Activated naive CD4-positive, alpha-beta T cell treated with anti-CD3 and anti-CD28 coated beads, Interleukin-2, amount 10 ng/mL, durations not matched to agents 7 days and 5 days (primary cell): ENCODE measurements around the gene PFDN2.
"Not testable (repeated sequence)": the region's sequence is repeated elsewhere in the genome, so short reads cannot be mapped to it uniquely, and the experiment has no call there.

Source experiments
- CTCF ChIA-PET: fragments of 350-600 bp; sonication (Branson Sonifier 250); formaldehyde crosslinking; loops from one replicate; lab custom pipeline; 2021; ENCODE audit warnings: antibody characterized with exemption; lab: Charles Lee
- DNase-seq: peaks from one replicate; pipeline ENCODE4 v3.0.0-alpha.2; 2020
- H3K27ac Mint-ChIP-seq: one replicate; pipeline ENCODE4 v1.8.0; 2021; ENCODE audit warnings: mild to moderate bottlenecking, moderate library complexity, mixed read lengths
- H3K27me3 Mint-ChIP-seq: one replicate; pipeline ENCODE4 v1.8.0; 2021; ENCODE audit warnings: mild to moderate bottlenecking, mixed read lengths
- H3K36me3 Mint-ChIP-seq: one replicate; pipeline ENCODE4 v1.8.0; 2021; ENCODE audit warnings: mixed read lengths
- H3K4me1 Mint-ChIP-seq: one replicate; pipeline ENCODE4 v1.8.0; 2021; ENCODE audit warnings: mixed read lengths
- H3K4me3 Mint-ChIP-seq: one replicate; pipeline ENCODE4 v1.8.0; 2021; ENCODE audit warnings: mild to moderate bottlenecking, moderate library complexity, mixed read lengths
- H3K9me3 Mint-ChIP-seq: one replicate; pipeline ENCODE4 v1.8.0; 2021; ENCODE audit warnings: mixed read lengths

PFDN2 gene

DNA sequence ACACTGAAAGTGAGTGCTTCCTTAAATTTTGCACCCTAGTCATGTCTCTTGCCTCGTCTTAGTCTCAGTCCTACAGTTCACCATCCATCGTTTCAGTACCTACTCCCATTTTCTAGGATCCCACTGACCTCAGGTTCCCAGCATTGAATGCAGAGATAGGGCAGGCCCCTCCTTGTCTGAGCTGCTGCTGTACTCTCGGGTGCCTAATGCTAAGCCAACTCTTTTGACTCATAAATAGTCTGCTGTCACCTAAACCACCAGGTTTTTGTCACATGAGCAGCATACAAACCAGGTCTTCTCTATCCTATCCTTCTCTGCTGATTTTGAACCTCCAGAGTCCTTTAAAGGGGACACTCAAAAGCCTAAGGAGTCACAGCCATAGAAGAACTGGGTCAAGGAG, 51.1 kb downstream of the PFDN2 start:
- CTCF ChIA-PET, result interaction anchor here (0.7 kb wide), 1 partner anchor 12 kb away, joined by 4 read pairs; no protein-coding TSS in a partner anchor

DNA sequence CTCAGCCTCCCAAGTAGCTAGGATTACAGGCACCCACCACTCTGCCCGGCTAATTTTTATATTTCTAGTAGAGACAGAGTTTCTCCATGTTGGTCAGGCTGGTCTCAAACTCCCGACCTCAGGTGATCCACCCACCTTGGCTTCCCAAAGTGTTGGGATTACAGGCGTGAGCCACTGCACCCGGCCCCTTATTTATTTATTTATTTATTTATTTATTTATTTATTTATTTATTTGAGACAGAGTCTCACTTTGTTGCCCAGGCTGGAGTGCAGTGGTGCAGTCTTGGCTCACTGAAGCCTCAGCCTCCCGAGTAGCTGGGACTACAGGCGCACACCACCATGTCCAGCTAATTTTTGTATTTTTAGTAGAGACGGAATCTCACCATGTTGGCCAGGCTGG, 52.2 kb downstream of the PFDN2 start:
- H3K27ac Mint-ChIP-seq, DNase-seq, H3K27me3 Mint-ChIP-seq, H3K9me3 Mint-ChIP-seq: not testable (repeated sequence)
- peaks cover 56% of the 10 kb centered on the region for H3K36me3 Mint-ChIP-seq
- H3K4me1 Mint-ChIP-seq, result peaks cover 73% of the 10 kb centered on the region
- CTCF ChIA-PET, result interaction anchor here (0.7 to 1.2 kb wide), 2 partner anchors 24 to 32 kb away, joined by 3 to 4 read pairs; no protein-coding TSS in a partner anchor
- H3K4me3 Mint-ChIP-seq, result peak overlapping the region; percentile 26

More for the DNA sequence above, 51.1 kb downstream of the PFDN2 start:
- Mint-ChIP-seq H3K27me3 (no peaks in the 10 kb centered on the region), H3K27ac (peak overlapping the region; percentile 99), H3K4me1 (peaks cover 75% of the 10 kb centered on the region), H3K9me3 (no peaks in the 10 kb centered on the region), H3K36me3 (peaks cover 56% of the 10 kb centered on the region), H3K4me3 (peak overlapping the region; percentile 97)
- DNase-seq, result peak; percentile 38

DNA sequence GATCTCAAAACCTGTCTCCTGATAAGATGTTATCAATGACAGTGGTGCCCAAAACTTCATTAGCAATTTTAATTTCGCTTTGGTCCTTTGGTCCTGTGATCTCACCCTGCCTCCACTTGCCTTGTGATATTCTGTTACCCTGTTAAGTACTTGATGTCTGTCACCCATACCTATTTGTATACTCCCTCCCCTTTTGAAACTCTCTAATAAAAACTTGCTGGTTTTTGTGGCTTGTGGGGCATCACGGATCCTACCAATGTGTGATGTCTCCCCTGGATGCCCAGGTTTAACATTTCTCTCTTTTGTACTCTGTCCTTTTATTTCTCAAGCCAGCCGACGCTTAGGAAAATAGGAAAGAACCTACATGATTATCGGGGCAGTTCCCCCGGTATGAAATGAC, 53.9 kb downstream of the PFDN2 start:
- Mint-ChIP-seq H3K4me1 (peaks cover 77% of the 10 kb centered on the region), H3K27ac (peak overlapping the region; percentile 71), H3K36me3 (peaks cover 62% of the 10 kb centered on the region), H3K4me3 (peak overlapping the region; percentile 50)
- H3K9me3 Mint-ChIP-seq, CTCF ChIA-PET, DNase-seq, H3K27me3 Mint-ChIP-seq: not testable (repeated sequence)

DNA sequence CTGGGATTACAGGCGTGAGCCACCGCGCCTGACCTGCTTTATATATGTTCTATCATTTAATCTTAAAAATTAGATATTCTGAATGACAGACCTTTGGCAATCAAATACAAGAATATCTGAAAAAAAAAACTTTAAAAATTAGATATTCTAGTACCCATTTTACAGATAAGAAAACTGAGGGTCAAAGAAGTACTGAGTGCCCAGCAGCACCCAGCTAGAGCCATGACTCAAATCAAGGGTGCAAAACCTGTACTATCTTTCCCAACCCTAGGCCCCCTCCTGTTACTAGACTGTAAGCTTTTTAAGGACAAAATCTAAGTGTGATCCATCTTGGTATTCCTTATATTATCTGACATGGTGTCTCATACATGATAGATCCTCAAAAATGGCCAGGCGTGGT, 56.4 kb downstream of the PFDN2 start:
- DNase-seq, result no peak
- H3K36me3 Mint-ChIP-seq, result peaks cover 52% of the 10 kb centered on the region
- H3K27ac Mint-ChIP-seq, result no peak overlapping the region
- no peak overlapping the region for H3K4me3 Mint-ChIP-seq
- no peaks in the 10 kb centered on the region for H3K27me3 Mint-ChIP-seq
- peaks cover 68% of the 10 kb centered on the region for H3K4me1 Mint-ChIP-seq
- CTCF ChIA-PET, result interaction anchor here (1.5 to 3.2 kb wide), 2 partner anchors 10 to 36 kb away, joined by 4 to 19 read pairs; partner anchors contain the start of gene KLHDC9
- H3K9me3 Mint-ChIP-seq, result no peaks in the 10 kb centered on the region

DNA sequence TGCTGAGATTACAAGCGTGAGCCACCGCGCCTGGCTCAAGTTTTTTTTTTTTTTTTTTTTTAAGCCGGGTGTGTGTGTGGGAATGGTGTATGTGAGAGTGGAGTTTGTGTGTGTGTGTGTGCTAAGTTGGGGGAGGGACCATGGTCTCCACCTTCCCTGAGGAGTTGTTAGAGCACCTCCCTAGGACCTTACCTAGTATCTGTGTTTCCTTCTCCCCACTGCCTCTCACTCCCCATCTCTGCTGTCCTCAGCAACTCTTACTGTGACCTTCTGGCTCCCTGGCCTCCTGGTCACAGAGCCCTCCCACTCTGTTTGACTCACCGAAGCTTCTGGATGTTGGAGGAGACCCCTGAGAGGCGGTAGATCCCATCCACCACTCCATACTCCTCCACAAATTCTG, 58.5 kb downstream of the PFDN2 start:
- H3K27me3 Mint-ChIP-seq, result no peaks in the 10 kb centered on the region
- no peak overlapping the region for H3K4me3 Mint-ChIP-seq
- DNase-seq, result no peak
- no peaks in the 10 kb centered on the region for H3K9me3 Mint-ChIP-seq
- H3K36me3 Mint-ChIP-seq, result peaks cover 57% of the 10 kb centered on the region
- H3K27ac Mint-ChIP-seq, result peak overlapping the region; percentile 46
- H3K4me1 Mint-ChIP-seq, result peaks cover 58% of the 10 kb centered on the region
- CTCF ChIA-PET, result interaction anchor here (2.0 to 3.2 kb wide), 2 partner anchors 38 to 61 kb away, joined by 5 to 19 read pairs; partner anchors contain the start of gene KLHDC9

DNA sequence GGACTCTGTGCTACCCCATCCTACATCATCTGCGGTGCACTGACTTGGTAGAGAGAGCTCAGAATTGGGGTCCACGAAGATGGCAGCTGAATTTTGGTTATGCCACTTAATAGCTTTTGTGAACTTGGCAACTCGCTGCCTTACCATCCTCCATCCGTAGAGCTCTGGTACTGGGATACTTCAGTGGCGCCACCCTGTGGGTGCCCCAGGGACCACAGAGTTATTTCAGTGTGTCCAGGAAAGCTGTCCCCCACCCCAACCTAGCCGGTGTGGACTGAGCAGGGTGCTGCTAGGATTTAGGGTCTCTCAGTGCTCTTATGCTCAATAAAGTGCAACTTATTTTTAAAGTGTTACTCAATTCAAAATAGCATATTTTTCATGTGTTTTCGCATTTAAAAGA, 63.0 kb downstream of the PFDN2 start:
- Mint-ChIP-seq H3K36me3 (peaks cover 66% of the 10 kb centered on the region), H3K9me3 (no peaks in the 10 kb centered on the region), H3K27ac (no peak overlapping the region), H3K27me3 (no peaks in the 10 kb centered on the region), H3K4me1 (peaks cover 21% of the 10 kb centered on the region), H3K4me3 (no peak overlapping the region)
- CTCF ChIA-PET, result interaction anchor here (1.0 to 2.3 kb wide), 6 partner anchors 10 to 42 kb away, joined by 3 to 10 read pairs (median 4); partner anchors contain the start of gene KLHDC9
- no peak for DNase-seq

DNA sequence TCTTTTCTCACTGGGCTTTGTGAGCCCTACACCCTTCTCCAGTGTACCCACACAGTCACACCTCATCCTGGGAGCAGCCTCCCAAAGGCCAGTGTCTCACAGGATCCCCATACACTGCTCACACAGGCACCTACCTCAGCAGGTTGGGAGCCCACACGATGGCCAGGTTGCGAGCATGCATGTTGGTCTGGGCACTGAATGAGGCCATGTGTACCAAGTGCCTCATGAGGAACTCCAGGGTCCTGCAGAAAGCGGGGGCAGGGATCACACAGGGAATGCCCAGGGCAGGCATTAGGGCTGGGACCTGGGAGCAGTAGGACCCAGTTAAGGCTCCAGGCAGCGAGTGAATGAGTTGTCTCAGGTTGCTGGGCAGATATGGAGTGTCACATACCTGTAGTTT, 63.6 kb downstream of the PFDN2 start:
- Mint-ChIP-seq H3K4me1 (peaks cover 17% of the 10 kb centered on the region), H3K4me3 (no peak overlapping the region), H3K9me3 (no peaks in the 10 kb centered on the region), H3K27ac (no peak overlapping the region), H3K27me3 (no peaks in the 10 kb centered on the region), H3K36me3 (peaks cover 66% of the 10 kb centered on the region)
- CTCF ChIA-PET, result interaction anchor here (1.0 to 2.3 kb wide), 5 partner anchors 9 to 43 kb away, joined by 3 to 10 read pairs (median 4); partner anchors contain the start of gene KLHDC9
- no peak for DNase-seq

DNA sequence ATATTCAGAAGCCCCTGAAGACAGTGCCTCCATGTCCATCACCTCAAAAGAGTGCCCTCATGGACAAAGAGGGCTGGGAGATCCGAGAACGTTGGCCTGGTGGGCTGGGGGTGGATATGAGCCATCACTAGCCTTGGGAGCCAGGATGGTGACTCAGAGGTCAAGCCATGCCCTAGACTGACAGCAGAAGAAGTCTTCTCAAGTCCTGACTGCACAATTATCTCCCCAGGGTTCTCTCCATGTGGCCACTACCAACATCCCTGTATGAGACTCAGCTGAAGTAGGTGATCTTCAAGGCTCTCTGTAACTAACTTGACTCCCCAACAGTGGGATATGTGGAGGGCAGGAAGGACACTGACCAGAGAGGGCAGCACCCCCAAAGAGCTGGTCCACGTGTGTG, 64.9 kb downstream of the PFDN2 start:
- H3K27ac Mint-ChIP-seq, result no peak overlapping the region
- H3K4me1 Mint-ChIP-seq, result peaks cover 23% of the 10 kb centered on the region
- DNase-seq, result no peak
- H3K9me3 Mint-ChIP-seq, result no peaks in the 10 kb centered on the region
- CTCF ChIA-PET, result no interaction called here
- H3K36me3 Mint-ChIP-seq, result peaks cover 76% of the 10 kb centered on the region
- H3K27me3 Mint-ChIP-seq, result no peaks in the 10 kb centered on the region
- H3K4me3 Mint-ChIP-seq, result no peak overlapping the region

DNA sequence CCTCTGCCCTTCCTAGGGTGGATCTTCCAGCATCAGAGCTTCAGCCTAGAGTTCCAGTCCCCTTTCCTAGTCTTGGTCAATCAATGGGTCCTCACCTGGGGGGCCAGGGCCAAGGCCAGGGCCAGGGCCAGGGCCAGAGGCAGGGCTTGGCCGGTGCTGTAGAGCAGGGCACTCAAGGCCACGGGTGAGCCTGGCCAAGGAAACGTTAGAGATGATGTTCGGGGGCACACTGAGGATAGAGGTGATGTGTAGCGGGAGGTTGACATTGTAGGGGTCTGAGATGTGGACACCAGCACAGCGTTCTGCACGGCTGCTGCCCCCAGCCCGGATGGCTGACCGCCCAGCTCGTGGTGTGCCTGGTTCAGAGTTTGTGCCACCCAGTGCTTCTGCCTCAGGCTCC, 66.6 kb downstream of the PFDN2 start:
- Mint-ChIP-seq H3K27me3 (no peaks in the 10 kb centered on the region), H3K27ac (no peak overlapping the region), H3K4me3 (no peak overlapping the region), H3K4me1 (peaks cover 28% of the 10 kb centered on the region), H3K9me3 (no peaks in the 10 kb centered on the region), H3K36me3 (peaks cover 78% of the 10 kb centered on the region)
- DNase-seq, result no peak
- CTCF ChIA-PET, result no interaction called here
